Left renal pelvis (tissue), 4 donors: ENCODE data around the gene ERP27. TPM values are rescaled to one million over a fixed set of nuclear protein-coding genes. Genes with fewer than 3 reads are reported as not detected.
A peak's percentile ranks its signal among the peaks of the same experiment; 100 is the strongest.

ENCODE experiments used
- DNase-seq, 4 donors: peaks; one replicate each; pipeline ENCODE4 v3.0.0-alpha.2; 2013; ENCODE audit warnings: low read depth in 4 of 4, low spot score in 3 of 4
- polyA plus RNA-seq, 4 donors: library from polyadenylated mRNA; unstranded; fragments of 120-200 nt; gene quantifications; one replicate each; pipeline ENCODE4 v1.2.1, GENCODE V29; 2013; ENCODE audit not compliant: insufficient read length in 4 of 4

ERP27 gene
- polyA plus RNA-seq, 4 donors = 0.46 to 33.2 (median 28.2) TPM

GRCh38 chr12:14941369-14941768 lies 3.0 kb upstream of the ERP27 start:
- no peak for DNase-seq

DNA sequence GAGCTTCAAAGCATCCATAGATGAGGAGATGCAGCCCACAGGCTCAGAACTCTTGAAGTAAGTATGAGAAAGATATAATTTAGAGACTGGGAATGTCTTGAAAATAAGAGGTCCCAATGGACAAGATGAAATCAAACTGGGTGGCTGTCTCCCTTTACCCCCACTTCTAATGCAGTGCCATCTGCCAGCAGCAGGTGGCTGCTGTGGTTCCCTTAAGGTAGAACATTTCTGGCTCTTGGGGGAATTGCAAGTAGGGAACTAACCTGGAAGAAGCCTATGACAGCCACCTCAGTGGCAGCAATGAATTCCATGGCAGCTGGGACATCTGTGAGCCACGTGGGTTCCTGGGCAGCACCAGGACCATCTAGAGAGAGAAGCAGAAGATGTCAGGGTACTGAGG lies 648 bp downstream of the ERP27 start:
- DNase-seq = no peak

DNA sequence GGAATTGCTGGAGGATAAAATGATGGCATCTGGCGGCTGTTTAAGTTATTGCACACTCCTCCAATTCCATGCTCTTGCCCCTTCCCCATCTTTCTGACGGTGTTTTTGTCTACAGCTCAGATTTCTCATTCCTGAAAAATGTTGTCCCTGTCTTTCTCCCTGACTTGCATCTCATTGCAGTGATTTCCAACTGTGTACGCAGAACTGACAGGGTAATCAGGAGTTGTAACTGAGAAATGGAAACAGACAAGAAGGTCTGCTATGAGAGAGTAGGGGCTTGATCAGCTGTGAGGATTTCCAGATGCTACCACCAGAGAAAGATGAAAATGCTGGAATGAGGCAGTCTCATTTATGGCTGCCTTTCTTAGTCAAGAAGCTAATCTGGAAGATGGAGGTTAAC lies 1.3 kb downstream of the ERP27 start:
- DNase-seq = no peak

GRCh38 chr12:14936224-14936861 lies 2.0 kb downstream of the ERP27 start:
- no peak for DNase-seq

GRCh38 chr12:14935031-14935430 lies 3.3 kb downstream of the ERP27 start:
- DNase-seq = peak in 3 of 4 donors; percentile 51 to 65 (median 59)

- DNase-seq = no peak
Measured at GRCh38 chr12:14934511-14934910, 3.8 kb downstream of the ERP27 start.

DNA sequence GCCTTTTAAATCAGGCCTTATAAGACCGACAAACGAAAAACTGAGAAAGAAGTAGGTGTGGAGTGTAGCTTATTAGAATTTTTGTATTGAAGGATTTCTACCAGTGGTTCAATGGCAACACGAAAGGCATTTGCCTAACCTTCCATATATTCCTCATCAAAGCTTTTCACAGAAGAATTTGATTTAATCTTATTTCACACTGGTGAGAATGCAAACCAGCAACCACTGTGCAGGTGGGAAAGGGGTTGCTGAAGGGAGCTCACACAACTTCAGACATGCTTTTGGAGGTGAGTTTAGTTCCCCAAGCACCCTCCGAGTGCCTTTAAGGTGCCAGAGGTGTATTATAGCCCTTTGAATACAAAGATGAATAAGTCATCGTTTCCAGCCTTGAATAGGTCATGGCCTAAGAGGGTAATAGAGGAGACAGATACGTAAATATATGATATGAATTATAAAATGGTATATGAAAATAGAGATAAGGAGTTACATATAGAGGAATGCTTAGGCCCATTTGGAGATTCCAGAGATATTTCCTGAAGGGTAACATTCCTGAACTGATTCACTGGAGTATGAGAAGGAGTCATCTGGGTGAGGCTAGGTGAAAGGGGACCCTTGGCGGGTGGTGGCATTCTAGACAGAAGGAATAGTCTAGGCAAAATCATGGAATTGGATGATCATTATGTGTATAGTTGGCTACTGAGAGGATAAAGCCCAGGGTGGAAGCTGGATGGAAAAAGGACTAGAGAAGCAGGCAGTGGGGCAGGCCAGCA lies 6.4 kb downstream of the ERP27 start:
- DNase-seq = no peak

DNA sequence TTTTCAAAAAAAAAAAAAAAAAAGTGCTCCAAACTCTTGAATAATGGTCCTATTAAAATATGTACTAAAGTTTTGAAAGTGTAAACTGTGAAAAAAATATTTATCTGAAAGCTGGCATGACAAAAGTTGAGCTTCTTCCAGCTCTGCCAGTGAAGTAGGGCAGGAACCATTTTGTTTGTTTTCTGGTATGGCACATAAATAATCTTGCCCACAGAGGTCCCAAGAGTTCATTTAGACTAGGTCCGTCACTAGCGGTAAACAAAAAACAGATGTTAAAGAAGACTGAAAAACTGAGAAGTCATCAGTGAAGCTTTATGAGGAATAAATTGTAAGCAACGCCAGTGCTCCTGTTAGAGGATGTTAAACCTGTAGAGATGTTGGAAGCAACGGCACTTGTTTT lies 7.0 kb downstream of the ERP27 start:
- no peak for DNase-seq

DNA sequence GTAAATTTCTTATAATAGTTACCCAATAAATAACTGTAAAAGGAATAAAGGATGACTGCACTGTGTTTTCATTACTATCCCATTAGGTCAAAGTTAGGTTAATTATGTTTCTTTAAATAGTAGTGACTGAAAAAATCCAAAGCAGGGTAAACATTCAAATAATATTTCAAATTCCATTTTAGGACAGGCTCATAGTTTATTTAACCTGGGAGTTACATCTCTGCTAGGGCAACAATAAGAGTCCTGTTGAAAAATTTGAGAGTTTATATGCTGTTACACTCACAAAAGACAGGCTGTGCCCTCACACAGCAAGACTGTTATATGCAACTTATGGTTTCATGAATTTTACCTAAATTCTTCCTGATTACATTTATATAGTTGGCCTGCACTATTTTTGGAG lies 8.0 kb downstream of the ERP27 start:
- DNase-seq = no peak

- DNase-seq = peak; percentile 55 to 77 (median 68)
Measured at GRCh38 chr12:14928931-14929330, 9.4 kb downstream of the ERP27 start.

- no peak for DNase-seq
Measured at GRCh38 chr12:14927267-14927666, 11.1 kb downstream of the ERP27 start.

DNA sequence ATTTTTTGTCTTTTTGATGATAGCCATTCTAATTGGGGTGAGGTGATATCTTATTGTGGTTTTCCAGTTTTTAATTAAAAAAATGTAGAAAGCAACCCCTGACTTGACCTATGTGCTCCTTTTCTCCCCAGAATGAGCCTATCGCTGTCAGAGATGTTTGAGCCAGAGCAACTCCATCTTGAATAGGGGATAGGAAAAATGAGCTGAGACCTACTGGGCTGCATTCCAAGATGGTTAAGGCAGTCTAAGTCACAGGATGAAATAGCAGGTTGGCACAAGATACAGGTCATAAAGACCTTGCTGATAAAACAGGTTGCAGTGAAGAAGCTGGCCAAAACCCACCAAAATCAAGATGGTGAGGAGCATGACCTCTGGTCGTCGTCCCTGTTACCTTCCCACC lies 13.8 kb downstream of the ERP27 start:
- no peak for DNase-seq

- no peak for DNase-seq
Measured at GRCh38 chr12:14923944-14924343, 14.4 kb downstream of the ERP27 start.

GRCh38 chr12:14921218-14921617 lies 17.1 kb downstream of the ERP27 start:
- no peak for DNase-seq

DNA sequence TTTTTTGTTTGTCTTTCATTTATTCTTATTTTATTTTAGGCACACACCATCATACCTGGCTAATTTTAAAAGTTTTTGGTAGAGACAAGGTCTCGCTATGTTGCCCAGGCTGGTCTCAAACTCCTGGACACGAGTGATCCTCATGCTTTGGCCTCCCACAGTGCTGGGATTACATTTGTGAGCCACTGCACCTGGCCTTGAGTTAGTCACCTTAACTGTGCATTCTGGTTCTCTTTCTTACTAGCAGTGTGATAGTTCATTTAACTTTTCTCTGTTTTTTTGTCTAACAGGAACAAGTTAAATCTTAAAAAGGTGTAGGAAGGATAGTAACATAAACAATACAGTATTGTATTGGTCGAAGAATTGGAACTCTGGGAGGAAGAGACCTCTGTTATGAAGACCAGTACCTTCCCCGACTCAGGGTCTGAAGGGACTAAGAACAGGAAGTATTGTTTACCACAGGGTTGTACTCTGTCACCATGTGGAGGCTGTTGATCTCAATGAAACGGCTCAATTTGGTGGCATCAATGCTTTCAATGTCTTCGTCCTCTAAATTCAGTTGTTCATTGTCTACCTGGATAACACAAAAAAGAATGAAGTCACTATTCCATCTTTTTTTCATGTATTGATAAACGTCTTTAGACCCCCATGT lies 17.7 kb downstream of the ERP27 start:
- DNase-seq = no peak

GRCh38 chr12:14919455-14919854 lies 18.9 kb downstream of the ERP27 start:
- DNase-seq = no peak

DNA sequence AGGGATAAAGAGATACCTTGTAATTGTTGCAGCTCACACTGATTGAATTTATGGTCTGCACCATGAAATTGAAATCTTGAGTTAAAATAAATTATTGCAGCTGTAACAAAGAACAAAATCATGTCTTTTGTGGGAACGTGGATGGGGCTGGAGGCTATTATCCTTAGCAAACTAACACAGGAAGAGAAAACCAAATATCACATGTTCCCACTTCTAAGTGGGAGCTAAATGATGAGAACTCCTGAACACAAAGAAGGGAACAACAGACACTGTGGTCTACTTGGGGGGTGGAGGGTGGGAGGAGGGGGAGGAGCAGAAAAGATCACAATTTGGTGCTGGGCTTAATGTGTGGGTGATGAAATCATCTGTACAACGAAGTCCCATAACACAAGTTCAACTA lies 22.6 kb downstream of the ERP27 start:
- no peak for DNase-seq

DNA sequence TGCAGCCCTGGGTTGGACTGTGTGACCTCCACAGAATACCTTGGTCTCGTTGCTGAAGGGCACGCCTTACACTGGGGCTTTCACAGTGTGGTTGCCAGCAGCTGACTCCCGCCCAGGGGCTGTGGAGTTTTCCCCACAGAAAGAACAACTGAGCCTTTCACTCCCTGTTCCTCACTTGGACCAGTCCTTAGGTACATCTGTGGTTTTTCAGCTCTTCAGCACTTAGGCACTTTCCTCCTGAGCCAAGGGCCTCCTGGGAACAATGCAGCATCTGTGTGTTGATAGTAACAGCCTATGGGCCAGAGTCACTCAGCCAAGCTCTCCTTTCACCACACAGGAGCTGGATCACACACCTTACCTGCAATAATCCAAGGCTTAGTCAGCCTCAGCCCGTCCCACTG lies 25.0 kb downstream of the ERP27 start:
- DNase-seq = no peak

DNA sequence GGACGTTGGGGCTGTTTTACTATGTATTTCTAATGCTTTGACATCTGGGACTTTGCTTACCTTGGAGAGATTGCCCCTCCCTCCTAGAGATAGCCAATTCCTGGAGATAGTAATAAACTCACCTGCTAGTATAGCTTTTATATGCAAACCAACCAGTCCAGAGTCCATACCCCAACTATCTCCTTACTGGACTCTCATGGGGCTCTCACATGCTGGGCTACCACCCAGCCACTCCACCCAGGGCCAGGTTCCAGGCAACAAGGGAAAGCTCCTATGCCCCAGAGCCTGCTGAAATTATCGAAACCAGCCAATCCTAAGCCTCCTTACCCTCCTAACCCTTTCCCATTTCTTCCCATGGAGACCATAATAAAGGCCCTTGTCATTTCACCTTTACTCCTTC lies 27.2 kb downstream of the ERP27 start:
- no peak for DNase-seq

DNA sequence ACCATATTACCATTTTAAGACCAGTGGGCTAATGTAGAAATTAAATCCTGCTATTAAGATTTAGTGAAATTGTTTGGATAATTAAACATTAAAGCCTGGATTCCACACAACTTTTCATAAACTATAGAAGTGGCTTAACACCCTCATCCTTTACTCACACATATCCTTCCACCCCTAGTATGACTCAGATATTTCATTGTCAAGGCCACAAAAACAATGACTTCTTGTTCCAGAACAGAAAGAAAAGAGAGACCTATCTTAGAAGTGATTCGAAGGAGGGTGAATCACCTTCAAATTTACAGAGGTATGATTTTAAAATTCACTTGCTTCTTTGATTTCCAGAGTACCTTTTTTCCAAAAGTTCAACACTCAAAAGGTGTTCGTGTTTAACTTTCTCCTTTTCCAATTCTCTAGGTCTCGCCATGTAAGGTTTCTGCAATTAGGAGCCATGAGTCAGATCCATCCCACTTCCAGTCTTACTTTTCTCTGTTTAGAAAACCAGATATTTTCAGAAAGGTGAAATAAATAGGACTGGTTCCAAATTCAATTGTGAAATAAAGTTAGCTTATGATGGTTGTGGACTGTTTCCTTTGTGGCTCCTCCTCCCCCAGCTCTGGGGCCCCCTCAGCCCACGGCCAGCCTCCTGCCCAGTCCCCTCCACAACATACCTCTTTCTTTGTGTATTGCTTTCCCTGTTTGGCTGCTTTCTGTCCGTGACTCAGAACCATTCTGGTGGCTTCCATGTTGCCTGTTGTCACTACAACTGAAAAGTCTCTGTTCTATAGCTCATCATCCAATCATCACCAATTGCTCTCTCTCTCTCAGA lies 28.0 kb downstream of the ERP27 start:
- DNase-seq = no peak

DNA sequence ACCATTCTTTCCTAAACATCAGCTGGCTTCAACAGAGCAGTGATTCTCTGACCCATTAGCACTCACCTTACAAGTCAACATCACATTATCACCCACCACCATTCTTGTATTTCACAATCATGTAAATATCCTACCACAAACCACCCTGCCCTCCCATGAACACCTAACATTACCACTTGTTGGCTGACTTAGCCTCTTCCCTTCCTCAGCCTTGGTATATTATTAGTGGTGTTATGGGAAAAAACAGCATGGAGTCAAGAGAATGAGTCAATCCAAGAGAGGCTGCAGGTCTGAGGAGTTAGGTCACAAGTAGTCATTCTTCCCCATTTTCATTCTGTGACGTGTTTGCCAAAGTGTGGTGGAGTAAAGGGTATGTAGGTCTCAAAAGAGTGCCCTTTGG lies 30.4 kb downstream of the ERP27 start:
- DNase-seq = no peak
